Transverse colon (tissue), 4 donors: Measurements from ENCODE around the gene KIAA1210. TPM values are rescaled to one million over a fixed set of nuclear protein-coding genes. Genes with fewer than 3 reads are reported as not detected.
"Not testable (repeated sequence)": the region's sequence is repeated elsewhere in the genome, so short reads cannot be mapped to it uniquely, and the experiment has no call there.

Experiments used
- DNase-seq: peaks from one replicate; pipeline ENCODE4 v3.0.0-alpha.2; 2019
- H3K27ac ChIP-seq, 4 donors: fragments of 200-600 bp; sonication (generic); 2 replicates each; pipeline ENCODE4 v1.5.1; 2016 to 2018; ENCODE audit warnings: inconsistent platforms in 4 of 4
- H3K27me3 ChIP-seq: fragments of 200-600 bp; sonication (generic); 2 replicates; pipeline ENCODE4 v1.5.1; 2017; ENCODE audit warnings: inconsistent platforms
- H3K36me3 ChIP-seq, 4 donors: fragments of 200-600 bp; sonication (generic); 2 replicates each; pipeline ENCODE4 v1.5.1; 2017 to 2019; ENCODE audit warnings: inconsistent platforms in 4 of 4
- H3K4me1 ChIP-seq, 4 donors: fragments of 200-600 bp; sonication (generic); 2 replicates each; pipeline ENCODE4 v1.5.1; 2017 to 2020; ENCODE audit warnings: inconsistent platforms in 4 of 4
- H3K4me3 ChIP-seq, 4 donors: fragments of 200-600 bp; sonication (generic); 1 replicate in 1 of 4; 2 replicates in 3 of 4; pipeline versions ENCODE4 v1.5.1 to v1.6.1; 2017 to 2019; ENCODE audit warnings: inconsistent platforms in 4 of 4
- H3K9me3 ChIP-seq, 2 donors: fragments of 200-600 bp; sonication (generic); 2 replicates each; pipeline ENCODE4 v1.5.1; 2017 to 2019; ENCODE audit warnings: inconsistent platforms in 2 of 2
- CTCF ChIP-seq, 5 experiments: fragments of 200-600 bp in 3 of 5; fragments of 450-650 bp in 2 of 5; sonication (generic) in 3 of 5; IDR thresholded peaks; 1 replicate in 2 of 5; 2 replicates in 3 of 5; pipeline ENCODE4 v1.5.1; 2016 to 2017; ENCODE audit warnings: antibody characterized with exemption in 5 of 5, inconsistent platforms in 3 of 5, mild to moderate bottlenecking in 2 of 5, moderate library complexity in 1 of 5
- EP300 ChIP-seq: sonication (generic); formaldehyde crosslinking; IDR thresholded peaks from one replicate; pipeline ENCODE4 v1.6.1; 2017; ENCODE audit warnings: antibody characterized with exemption, low read depth
- POLR2A ChIP-seq: fragments of 450-650 bp; IDR thresholded peaks from one replicate; pipeline ENCODE4 v1.6.1; 2016; ENCODE audit warnings: antibody characterized with exemption, mild to moderate bottlenecking, moderate library complexity
- POLR2AphosphoS5 ChIP-seq, 3 donors: sonication (generic); formaldehyde crosslinking; IDR thresholded peaks; one replicate each; pipeline ENCODE4 v1.6.1; 2016; ENCODE audit warnings: antibody characterized with exemption in 3 of 3
- WGBS, 2 donors: methylation state at CpG; one replicate each; pipeline ENCODE4 v1.1.5; 2018; ENCODE audit warnings: low coverage in 1 of 2; 5-methylcytosine and 5-hydroxymethylcytosine counted together
- in situ Hi-C, 4 donors: fragments of 200-750 bp; cut with MboI; loops; one replicate each; pipeline versions ENCODE4 v1.15.0 to v1.15.1; 2017; ENCODE audit warnings: low sequenced_read_pairs in 3 of 4, low pct_ligation_motif_present in 1 of 4, low pct_unique_long_range_greater_than_20kb in 1 of 4
- intact Hi-C: fragments of 100-400 bp; cut with DNase I; formaldehyde crosslinking; loops from one replicate; pipeline ENCODE4 v1.15.1; 2023; ENCODE audit warnings: low total_unique reads
- total RNA-seq, 4 donors: library from RNA; depleted of rRNA; stranded (reverse); fragments of >200 nt; gene quantifications; one replicate each; pipeline ENCODE4 v1.1.0, GENCODE V29; 2016

KIAA1210 gene
- total RNA-seq, 4 donors from 2014 or later = not detected

GRCh38 chrX:119030990-119031389 is 96.6 kb downstream of the KIAA1210 start:
- H3K27ac ChIP-seq = no peak overlapping the region
- no peak overlapping the region for H3K4me3 ChIP-seq
- intact Hi-C loops (no loop called here), in situ Hi-C loops (no loop called here)
- no peak for DNase-seq
- no peaks in the 10 kb centered on the region for H3K36me3 ChIP-seq
- no peaks in the 10 kb centered on the region for H3K9me3 ChIP-seq
- TF ChIP-seq CTCF (IDR thresholded peaks at IDR 0.05) (no peak), POLR2A (no peak), EP300 (no peak), POLR2AphosphoS5 (IDR thresholded peaks at IDR 0.05) (no peak)
- no peaks in the 10 kb centered on the region for H3K4me1 ChIP-seq
- H3K27me3 ChIP-seq = no peaks in the 10 kb centered on the region

- DNase-seq, H3K9me3 ChIP-seq, in situ Hi-C loops, H3K4me1 ChIP-seq, H3K27ac ChIP-seq, H3K36me3 ChIP-seq, H3K27me3 ChIP-seq, H3K4me3 ChIP-seq, intact Hi-C loops: not testable (repeated sequence)
- WGBS, 2 donors = 93% methylated on average over 8 of the region's 10 CpGs; no CpG with 5 or more reads in 1 of the 2 donors
These were observed 98.0 kb downstream of the KIAA1210 start for GRCh38 chrX:119029656-119030055.

GRCh38 chrX:119028733-119029330 is 98.8 kb downstream of the KIAA1210 start:
- H3K27me3 ChIP-seq = no peaks in the 10 kb centered on the region
- H3K9me3 ChIP-seq = no peaks in the 10 kb centered on the region
- no peak for DNase-seq
- 54% methylated on average over 1 of the region's 1 CpG; no CpG with 5 or more reads in 1 of the 2 donors for WGBS, 2 donors
- no peaks in the 10 kb centered on the region for H3K4me1 ChIP-seq
- in situ Hi-C loops = no loop called here
- intact Hi-C loops = no loop called here
- no peak overlapping the region for H3K4me3 ChIP-seq
- H3K36me3 ChIP-seq = no peaks in the 10 kb centered on the region
- H3K27ac ChIP-seq = no peak overlapping the region
- no peak for TF ChIP-seq CTCF (IDR thresholded peaks at IDR 0.05)
- no peak for TF ChIP-seq EP300
- TF ChIP-seq POLR2A = no peak
- no peak for TF ChIP-seq POLR2AphosphoS5 (IDR thresholded peaks at IDR 0.05)

Other genes starting within 250 kb of the KIAA1210 start
- 10 to 100 TPM in 3 of 4 donors, 1 to 10 TPM in 1; 2.8 to 27.3 (median 17.3) TPM for gene LONRF3, start 153.2 kb downstream of the KIAA1210 start, total RNA-seq
- gene CT47C1, start 54.8 kb downstream of the KIAA1210 start, total RNA-seq = not detected
- gene PGRMC1, start 108.5 kb upstream of the KIAA1210 start, total RNA-seq = 100 to 1,000 TPM in 2 of 4 donors, 10 to 100 TPM in 2; 96.7 to 213 (median 136) TPM